AML-193 (cell line): Measurements from ENCODE around the gene AMER3.

Experiments used
- DNase-seq, 2 experiments: peaks; one replicate each; lab custom pipeline; 2025; lab: John Stamatoyannopoulos, UW

AMER3 gene

DNA sequence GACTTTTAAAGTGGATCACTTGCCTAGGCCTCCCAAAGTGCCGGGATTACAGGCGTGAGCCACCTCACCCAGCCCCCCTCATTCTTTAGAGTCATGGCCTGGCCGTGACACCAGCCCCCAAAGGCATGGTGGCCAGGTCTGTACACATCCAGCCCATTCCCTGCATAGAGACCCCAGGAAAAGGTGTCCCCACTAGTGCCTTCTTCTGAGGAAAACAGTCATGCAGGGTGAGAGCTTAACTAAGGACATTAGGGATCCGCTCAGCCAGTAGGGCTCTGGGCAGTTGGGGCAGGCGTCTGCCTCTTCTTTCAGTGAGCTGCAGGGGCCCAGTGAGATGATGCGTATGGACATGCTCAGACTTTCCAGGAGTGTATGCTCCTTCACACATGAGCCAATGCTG lies 5.7 kb upstream of the AMER3 start:
- no peak for DNase-seq

DNA sequence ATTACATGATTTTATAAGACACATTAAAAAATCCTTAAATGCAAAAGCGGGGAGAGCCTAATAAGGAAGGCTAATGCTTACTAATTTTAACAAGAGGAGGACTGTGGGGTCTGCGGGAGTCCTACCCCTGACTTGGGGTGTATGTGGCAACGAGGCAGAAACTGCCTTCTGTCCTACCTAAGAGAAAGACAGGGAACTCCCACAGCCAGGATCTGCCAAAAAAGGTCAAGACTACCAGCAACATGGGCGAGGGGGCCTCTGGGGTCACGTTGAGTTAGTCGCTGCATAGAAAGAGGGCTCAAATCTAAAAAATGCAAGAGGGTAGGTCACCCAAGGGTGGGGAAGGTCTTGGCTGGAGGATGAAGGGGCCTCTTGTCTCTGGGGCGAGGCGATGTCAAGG lies 529 bp upstream of the AMER3 start:
- DNase-seq = no peak

DNA sequence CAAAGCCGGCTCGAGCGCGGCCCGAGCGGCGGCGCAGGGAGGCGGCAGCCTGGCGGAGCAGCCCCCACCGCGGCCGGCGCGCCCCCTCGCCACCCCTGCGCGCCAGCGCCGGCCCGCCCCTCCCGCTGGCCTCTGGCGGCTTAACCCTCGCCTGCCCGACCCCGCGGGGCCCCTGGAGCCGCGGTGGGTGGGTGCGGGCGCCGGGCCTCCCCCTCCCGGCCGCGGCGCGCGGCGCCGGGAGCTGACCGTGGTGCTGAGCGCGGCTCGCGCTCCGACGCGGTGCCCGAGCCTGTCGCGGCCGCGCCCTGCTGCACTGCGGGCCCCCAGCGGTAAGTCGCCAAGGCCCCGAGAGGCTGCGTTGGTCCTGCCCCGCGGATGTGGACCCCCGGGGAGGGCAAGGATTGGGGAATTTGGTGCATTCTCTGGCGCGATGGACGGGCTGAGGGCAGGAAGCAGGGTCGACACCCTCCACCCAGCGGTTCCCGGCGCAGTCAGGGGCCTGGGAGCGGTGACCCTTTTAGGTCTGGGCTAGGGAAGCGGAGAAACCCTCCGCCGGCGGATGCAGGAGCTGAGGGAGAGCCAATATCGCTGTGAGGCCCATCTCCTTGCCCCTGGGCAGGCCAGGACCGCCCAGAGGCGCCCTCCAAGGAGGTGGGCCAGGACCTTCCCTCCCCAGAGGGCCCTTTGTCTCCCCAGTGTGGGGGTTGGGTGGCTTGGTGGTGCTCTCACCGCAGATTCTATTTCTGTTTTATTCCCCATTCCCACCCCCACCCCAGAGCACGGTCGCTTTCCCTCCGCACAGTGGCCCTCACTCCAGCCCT lies 923 bp downstream of the AMER3 start:
- DNase-seq = no peak

DNA sequence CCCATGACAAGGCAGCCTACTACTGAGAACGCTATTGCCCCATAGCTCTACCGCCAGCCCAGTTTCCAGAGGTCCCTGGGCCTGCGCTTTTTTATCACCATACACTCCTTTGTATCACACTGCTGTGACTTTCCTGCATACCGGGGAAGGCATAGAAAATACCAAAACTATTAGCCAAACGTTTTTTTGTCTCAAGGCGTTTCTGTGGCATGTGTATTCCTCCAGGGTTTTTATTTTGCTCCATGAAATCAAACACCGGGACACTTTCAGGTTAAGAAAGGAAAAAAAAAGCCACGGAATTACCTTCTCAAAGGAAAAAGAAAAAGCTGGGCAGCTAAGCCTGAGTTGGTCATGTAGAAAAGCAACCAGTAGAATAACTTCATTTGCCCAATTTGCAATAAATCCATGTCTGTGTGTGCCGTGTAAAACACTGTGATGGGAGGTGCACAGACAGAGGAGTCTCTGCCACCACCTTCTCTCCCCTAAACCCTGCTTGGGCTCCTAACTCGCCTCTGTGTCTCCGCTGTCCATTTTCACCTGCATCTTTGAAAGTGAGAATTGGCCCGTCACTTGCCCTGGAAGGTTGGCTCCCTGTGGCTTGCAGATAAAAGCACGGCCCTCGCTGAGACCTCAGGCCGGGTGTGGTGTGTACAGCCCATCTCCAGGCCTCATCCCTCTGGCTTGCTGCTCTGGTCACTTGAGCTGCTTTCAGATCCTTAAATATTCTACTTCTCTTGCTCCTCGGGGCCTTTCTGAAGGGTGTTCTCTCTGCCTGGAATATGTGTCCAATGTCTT lies 1.7 kb downstream of the AMER3 start:
- DNase-seq = no peak

DNA sequence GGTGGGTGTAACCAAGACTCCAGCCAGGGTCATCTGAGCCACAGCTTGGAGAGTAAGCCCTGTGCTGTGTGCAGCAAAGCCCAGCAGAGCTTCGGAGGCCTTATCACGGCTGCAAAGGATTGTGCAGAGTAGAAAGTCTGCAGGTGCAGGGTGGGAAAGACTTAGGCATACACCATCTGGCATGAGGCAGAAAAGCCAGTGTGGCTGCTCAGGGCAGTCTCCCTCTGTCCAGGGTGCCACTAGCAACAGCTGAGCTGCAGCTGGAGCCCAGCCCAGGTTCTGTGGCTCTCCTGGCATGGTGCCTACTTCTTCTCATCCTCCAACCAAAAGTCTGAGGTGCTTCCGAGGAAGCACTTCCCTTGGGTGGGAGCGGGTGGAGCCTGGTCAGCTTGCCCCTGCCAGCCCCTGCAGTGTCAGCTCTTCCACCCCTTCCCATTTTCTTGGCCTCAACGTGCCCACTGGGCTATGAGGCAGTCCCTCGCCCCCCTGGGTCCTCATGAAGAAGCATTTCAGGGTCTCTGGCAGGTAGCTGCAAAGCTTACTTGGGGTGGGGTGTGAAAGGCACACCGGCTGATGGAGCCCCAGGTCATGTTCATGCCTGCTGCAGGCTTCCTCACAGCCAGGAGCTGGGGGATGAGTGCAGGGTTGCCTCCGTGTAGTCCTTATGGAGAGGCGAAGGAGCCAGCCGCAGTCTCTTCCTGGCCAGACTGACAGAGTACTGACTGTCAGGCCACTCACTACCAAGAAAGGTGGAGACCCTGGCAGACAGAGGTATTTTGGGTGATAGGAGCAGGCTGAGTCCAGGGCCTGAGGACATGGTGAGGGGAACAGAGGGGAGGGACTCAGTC lies 4.8 kb downstream of the AMER3 start:
- DNase-seq = no peak

DNA sequence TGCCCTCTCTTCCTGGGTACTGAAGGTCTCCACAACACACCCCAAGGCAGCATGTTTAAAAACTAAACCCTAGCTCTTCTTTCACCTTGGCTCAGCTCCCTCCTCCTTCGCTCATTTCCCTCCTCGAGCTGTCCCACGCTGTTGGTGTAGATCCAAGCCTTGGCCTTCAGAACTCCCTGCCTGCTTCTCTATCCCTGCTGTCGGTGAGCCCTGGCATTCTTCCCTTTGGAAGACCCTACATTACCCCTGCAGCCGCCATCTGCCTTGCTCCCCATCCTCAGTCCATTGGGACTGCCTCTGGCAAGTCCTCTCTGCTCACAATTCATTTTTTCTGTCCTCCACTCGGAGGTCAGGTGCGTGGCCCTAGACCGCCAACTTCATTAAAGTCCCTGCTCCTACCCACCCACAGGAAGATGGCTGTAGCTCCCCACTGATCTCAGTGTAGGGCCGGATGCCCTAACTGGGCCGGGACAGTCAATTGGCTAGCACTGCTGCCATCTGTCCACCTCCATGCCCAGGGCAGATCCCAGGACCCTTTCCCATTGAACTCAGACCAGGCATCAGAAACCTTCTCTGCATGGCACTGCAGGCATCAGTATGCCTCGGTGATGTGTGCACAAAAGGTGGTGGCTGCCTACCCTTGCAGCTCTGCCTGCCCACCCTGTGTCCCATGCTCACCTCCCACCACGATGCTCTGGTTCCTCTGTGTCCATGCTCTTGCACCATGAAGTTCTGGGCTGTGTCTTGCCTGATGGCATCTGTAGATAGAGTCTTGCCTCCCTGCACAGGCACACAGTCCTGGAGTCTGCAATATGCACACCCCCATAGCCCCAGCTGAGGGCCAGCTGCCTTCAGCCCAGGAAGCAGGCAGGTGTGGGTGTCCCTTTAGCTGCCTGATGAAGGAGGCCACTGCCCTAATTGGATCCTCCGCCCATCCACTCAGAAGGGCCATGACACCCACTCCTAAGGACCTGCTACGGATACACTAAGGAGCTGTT lies 5.7 kb downstream of the AMER3 start:
- no peak for DNase-seq

DNA sequence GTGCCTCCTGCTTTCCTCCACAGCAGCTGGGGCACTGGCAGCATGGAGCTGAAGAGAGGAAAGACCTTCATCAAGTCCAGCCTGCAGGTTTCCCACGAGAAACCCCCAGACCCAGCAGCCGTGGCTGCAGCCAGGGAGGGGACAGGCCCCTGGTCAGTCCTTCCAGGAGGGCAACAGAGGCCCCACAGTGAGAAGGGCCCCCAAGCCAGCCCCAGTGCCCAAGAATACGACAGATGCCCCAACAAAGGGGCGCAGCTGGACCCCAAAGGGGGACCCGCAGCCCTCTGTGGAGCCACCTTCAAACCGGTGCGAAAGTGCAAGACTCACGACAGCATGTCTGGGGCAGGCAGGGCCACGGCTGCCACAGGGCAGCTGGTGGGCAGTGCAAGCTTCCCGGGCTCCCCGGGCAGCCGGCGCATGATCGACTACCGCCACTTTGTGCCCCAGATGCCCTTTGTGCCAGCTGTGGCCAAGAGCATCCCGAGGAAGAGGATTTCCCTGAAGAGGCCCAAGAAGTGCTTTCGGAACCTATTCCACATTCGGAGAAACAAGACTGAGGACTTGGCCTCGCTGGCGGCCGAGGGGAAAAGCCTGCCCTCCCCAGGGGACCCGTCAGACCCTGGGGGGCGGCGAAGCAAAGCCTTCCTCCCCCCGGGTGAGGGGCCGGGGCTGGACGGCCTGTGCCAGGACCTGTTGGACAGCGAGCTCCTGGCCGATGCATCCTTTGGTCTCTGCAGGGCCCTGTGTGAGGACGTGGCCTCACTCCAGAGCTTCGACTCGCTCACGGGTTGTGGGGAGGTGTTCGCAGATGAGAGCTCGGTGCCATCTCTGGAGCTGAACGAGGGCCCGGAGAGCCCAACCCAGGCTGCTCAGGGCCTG lies 6.9 kb downstream of the AMER3 start:
- no peak for DNase-seq

DNA sequence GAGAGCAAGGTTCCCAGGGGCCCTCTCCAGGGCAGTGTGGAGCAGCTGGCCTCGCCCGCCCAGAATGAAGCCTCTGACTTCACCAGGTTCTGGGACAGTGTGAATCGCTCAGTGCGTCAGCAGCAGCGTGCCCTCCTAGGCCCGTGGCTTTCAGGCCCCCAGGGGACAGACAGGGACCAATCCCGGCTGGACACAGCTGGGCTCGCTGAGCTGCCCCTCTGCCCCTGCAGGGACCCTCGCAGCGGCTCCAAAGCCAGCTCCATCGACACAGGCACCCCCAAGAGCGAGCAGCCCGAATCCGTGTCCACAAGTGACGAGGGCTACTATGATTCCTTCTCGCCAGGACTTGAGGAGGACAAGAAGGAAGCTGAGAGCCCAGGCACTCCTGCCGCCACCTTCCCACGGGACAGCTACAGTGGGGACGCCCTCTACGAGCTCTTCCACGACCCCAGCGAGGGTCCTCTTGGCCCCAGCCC lies 7.6 kb downstream of the AMER3 start:
- no peak for DNase-seq

DNA sequence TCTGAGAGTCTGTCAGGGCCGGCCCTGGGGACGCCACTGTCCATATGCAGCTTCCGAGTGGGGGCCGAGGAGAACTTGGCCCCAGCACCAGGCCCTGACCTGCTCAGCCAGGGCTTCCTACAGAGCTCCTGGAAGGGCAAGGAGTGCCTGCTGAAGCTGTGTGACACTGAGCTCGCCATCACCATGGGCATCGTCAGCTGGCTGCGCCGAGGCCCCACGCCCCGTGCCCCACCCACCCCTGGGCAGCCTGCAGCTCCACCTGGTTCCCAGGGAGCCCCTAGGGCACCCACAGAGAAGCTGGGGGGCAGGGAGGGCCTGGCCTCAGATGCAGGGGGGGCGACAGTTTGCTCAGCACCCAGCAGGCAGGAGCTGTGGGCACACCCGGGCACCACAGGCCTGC lies 8.1 kb downstream of the AMER3 start:
- no peak for DNase-seq

DNA sequence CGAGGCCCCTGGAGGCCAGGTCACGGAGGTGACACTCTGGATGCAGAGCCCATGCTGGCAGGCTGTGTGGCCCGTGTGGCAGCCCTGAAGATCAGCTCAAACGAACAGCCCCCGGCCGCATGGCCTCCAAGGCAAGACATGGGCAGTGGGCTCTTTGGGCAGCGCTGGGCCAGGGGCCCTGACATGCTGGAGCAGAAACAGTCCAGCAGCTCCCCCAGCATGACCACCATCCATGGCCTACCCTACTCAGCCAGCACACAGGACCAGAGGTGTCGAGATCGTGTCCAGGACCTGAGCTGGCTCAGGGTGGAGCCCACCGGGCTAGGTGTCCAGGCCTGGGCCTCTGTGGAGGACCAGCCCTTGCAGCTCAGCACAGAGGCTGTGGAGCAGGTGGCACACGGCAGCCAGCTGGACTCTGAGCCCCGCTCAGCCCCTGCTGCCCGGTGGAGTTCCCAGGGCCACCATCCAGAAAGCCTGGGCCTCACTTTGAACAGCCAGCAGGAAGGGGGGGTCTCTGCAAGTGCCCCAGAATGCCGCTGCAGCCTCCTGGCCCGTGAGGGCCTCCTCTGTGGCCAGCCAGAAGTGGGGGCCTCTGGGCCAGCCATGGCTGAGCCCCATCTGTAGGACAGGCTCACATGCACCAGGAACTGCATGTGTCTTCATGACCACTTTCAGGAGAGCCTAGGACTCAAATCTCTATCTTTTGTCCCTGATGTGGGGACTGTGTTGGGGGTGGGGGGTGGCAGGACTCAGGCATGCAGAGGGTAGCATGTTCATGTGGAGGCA lies 8.9 kb downstream of the AMER3 start:
- DNase-seq = no peak

DNA sequence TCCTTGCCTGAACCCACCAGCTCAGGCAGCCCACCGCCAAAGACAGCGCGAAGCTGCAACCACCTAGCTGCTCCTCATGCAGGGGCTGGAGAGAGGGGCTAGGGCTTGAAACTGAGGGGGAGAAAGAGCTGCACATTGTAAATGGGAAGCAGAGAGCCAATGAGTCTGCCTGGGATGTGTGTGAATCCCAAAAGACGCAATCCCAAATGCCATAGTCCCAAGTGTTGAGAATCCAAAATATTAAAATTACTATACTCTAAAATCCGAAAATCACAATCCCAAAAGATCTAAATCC lies 9.4 kb downstream of the AMER3 start:
- no peak for DNase-seq

DNA sequence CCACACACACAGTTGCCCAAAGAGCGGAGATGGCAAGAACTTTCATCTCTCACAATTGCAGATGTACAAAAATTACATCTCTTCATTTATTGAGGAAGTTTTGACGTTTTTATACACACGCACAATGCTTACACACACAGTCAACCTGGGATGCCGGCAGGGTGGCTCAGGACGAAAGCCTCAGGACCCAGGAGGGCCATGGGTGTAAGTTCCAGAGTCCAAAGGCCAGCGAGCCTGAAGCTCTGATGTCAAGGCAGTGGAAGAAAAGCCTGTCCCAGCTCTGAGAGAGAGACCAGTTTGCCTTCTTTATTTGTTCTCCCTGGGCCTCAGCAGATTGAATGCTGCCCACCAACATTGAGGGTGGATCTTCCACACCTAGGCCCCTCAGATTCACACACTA lies 10.1 kb downstream of the AMER3 start:
- DNase-seq = no peak

DNA sequence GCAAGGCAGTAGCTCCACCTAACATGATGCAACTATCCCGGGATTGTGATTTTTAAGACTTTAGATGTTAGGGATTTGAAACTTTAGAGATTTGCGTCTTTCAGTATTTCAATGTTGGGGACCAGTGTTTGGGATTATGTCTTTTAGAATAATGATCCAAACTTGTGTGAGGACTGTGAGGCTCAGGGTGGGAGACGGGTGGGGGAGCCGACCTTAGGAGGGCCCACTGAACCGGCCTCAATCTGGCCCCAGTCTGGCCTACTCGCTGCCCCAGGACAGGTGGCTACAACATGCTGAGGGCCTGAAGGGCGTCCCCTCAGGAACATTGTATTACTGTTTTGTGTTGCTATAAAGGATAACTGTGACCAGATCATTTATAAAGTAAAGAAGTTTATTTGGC lies 10.7 kb downstream of the AMER3 start:
- no peak for DNase-seq

DNA sequence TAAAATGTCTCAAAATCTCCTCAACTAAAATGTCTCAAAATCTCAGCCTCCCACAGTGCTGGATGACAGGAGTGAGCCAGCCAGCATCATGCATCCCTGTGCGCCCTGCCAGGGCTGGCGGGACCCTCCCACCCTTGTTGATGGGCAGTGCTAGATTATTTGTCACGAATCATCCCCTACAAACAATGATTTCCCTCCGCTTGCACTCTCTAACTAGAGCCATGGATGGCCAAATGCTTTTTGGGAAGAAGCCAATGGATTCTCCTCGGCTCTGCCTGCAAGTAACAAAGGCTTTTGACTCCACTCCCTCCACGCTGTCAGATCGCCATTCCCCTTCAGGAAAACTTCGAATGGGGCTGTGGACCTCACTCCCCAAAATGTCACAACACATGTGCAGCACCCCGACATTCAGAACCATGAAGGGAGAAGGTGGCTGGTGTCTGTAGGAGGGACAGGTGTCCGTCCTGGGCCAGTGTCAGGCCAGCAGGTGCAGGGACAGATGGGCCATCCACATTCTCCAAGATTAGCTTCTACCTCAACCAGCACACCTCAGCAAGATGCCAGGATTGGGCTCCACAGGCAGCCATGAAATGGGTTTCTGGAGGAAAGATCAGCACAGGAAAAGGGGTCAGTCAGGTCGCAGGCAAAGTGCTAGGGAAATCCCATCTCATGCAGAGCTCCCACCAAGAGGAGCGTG lies 11.5 kb downstream of the AMER3 start:
- DNase-seq = no peak

DNA sequence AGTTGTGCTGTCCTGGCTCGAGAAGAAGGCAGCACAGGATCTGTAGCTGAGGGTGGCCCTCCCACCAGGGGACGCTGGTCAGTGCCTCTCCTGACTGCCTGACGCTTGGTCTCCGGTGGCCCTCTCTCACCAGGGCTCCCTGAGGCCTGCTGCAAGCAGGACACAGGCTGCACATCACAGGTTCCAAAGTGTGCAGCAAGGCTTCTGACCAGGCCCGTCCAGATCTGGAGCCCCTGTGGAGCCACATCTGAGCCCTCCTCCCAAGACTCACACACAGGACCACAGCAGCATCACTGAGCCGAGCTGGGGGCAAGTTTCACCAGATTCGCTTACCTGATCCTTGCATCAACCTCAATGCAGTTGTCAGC lies 12.1 kb downstream of the AMER3 start:
- no peak for DNase-seq

DNA sequence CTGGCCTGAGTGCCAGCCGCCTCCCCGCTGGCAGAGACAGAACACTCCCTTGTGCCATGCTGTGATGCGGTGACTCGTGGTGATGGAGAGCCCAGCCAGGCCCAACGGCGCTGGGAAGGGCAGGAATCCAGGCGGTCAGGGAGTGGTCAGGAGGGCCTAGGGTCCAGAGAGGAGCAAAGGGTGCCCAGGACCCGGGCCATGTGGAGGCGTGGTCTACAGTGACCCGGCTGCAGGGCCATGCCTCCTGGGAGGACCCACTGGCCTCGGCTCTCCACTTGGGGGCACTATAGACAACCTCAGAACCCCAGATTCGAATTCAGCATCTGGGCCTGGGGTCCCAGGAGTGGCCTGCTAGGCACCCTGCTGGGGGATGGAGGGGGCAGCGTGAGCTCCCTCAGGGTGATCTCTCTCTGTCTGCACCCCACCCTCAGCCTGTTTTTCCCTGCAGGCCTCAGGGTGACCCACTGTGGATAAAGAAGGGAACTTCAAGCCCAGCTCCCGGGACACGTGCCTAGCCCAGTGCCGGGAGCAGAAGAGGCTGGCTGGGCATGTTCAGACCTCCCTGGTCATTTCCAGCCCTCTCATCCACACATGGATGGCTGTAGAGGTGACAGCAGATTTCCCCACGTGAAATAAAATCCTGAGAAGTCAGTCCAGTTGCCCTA lies 13.0 kb downstream of the AMER3 start:
- DNase-seq = no peak

DNA sequence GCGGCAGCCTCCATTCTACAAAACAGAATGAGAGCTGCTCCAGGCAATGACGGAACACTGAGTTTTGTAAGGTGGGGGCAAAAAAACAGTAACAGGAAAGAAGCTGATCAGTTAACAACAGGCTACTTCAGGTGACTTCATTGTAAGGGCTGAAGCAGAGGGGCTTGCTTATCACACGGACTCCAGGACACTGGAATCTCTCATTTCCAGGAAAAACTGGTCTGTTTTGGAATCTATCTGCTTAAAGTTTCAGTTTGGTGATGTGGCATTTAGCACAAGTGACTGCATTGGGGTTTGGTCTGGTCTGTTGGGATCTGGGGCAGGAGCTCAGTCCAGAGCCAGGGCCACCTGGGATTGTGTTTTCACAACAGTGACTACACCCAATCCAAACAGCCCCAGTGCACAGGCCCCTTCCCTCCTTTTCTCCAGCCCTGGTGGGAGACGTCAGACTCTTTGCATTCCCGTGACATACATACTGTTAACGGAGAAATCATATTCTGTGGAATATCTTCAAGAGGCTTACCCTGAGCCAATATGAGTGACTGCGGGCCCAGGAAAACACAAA lies 14.1 kb downstream of the AMER3 start:
- DNase-seq = no peak

DNA sequence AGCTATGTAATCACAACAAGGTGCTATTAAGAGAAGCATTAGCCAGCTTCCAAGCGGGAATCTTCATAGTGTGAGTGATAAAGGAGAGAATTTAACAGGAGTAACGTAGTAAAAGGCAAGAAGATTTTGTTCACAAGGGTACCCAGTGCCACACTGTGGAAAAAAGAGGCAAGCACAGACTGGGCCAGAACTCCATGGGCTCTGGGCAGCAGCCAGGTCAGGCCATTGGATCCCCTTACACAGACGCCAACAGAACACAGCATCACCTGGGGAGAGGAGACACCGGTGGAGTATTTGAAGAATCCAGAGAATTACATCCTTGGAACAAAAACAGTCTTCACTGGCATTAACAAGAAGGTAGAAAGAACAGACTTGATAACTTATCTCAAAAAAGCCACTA lies 21.2 kb downstream of the AMER3 start:
- DNase-seq = no peak
